ENCODE results near the gene CACNA1I. TPM values are rescaled to one million over a fixed set of nuclear protein-coding genes. Genes with fewer than 3 reads are reported as not detected.

Gene CACNA1I
- total RNA-seq, 1 donor from 2014 or later: not detected

- Histone ChIP-seq H3K27ac (no peak overlapping the region), H3K4me3 (no peak overlapping the region), H3K36me3 (no peaks in the 10 kb centered on the region), H3K9me3 (no peaks in the 10 kb centered on the region), H3K4me1 (no peaks in the 10 kb centered on the region), H3K27me3 (no peaks in the 10 kb centered on the region)
- DNase-seq (ENCODE audit: low spot score in 2 of 2): no peak
- intact Hi-C loops (cut with DNase I): no loop called here
- TF ChIP-seq CTCF (IDR thresholded peaks at IDR 0.05): no peak
Observed at GRCh38 chr22:39571538-39571937, 985 bp downstream of the CACNA1I start.

- Histone ChIP-seq H3K36me3 (no peaks in the 10 kb centered on the region), H3K9me3 (no peaks in the 10 kb centered on the region), H3K4me1 (no peaks in the 10 kb centered on the region), H3K27ac (no peak overlapping the region), H3K27me3 (no peaks in the 10 kb centered on the region), H3K4me3 (no peak overlapping the region)
- TF ChIP-seq CTCF (IDR thresholded peaks at IDR 0.05): no peak
- intact Hi-C loops (cut with DNase I): no loop called here
- no peak for DNase-seq (ENCODE audit: low spot score in 2 of 2)
Observed at GRCh38 chr22:39574779-39575551, 4.4 kb downstream of the CACNA1I start.

GRCh38 chr22:39575552-39575825, 4.9 kb downstream of the CACNA1I start:
- Histone ChIP-seq H3K4me1 (no peaks in the 10 kb centered on the region), H3K36me3 (no peaks in the 10 kb centered on the region), H3K27me3 (no peaks in the 10 kb centered on the region), H3K9me3 (no peaks in the 10 kb centered on the region), H3K4me3 (no peak overlapping the region), H3K27ac (no peak overlapping the region)
- intact Hi-C loops (cut with DNase I): no loop called here
- TF ChIP-seq CTCF (IDR thresholded peaks at IDR 0.05): no peak
- no peak for DNase-seq (ENCODE audit: low spot score in 2 of 2)

- Histone ChIP-seq H3K27me3 (no peaks in the 10 kb centered on the region), H3K4me3 (no peak overlapping the region), H3K27ac (no peak overlapping the region), H3K36me3 (no peaks in the 10 kb centered on the region), H3K4me1 (no peaks in the 10 kb centered on the region), H3K9me3 (no peaks in the 10 kb centered on the region)
- TF ChIP-seq CTCF (IDR thresholded peaks at IDR 0.05): no peak
- DNase-seq (ENCODE audit: low spot score in 2 of 2): no peak
- intact Hi-C loops (cut with DNase I): no loop called here
Observed at GRCh38 chr22:39576027-39576426, 5.5 kb downstream of the CACNA1I start.

- no peak for DNase-seq (ENCODE audit: low spot score in 2 of 2)
- Histone ChIP-seq H3K36me3 (no peaks in the 10 kb centered on the region), H3K4me3 (no peak overlapping the region), H3K27ac (no peak overlapping the region), H3K4me1 (no peaks in the 10 kb centered on the region), H3K27me3 (no peaks in the 10 kb centered on the region), H3K9me3 (no peaks in the 10 kb centered on the region)
- intact Hi-C loops (cut with DNase I): no loop called here
- no peak for TF ChIP-seq CTCF (IDR thresholded peaks at IDR 0.05)
Observed at GRCh38 chr22:39577366-39577765, 6.8 kb downstream of the CACNA1I start.

- Histone ChIP-seq H3K27me3 (no peaks in the 10 kb centered on the region), H3K27ac (no peak overlapping the region), H3K9me3 (no peaks in the 10 kb centered on the region), H3K36me3 (no peaks in the 10 kb centered on the region), H3K4me3 (no peak overlapping the region), H3K4me1 (no peaks in the 10 kb centered on the region)
- no peak for DNase-seq (ENCODE audit: low spot score in 2 of 2)
- TF ChIP-seq CTCF (IDR thresholded peaks at IDR 0.05): no peak
- intact Hi-C loops (cut with DNase I): no loop called here
Observed at GRCh38 chr22:39577900-39578299, 7.3 kb downstream of the CACNA1I start.

All from ascending aorta (tissue), 2 donors.